Body of pancreas (tissue), 4 donors: ENCODE data around the gene STOX1.
"Not testable (repeated sequence)": the region's sequence is repeated elsewhere in the genome, so short reads cannot be mapped to it uniquely, and the experiment has no call there.

Experiments
- CTCF ChIP-seq, 7 experiments: fragments of 450-650 bp in 4 of 7; fragments of 200-600 bp in 3 of 7; sonication (generic) in 3 of 7; IDR thresholded peaks; one replicate each; pipeline ENCODE4 v1.5.1; 2016 to 2019; ENCODE audit warnings: antibody characterized with exemption in 7 of 7
- POLR2A ChIP-seq, 3 donors: fragments of 450-650 bp; IDR thresholded peaks; one replicate each; pipeline ENCODE4 v1.6.1; 2016; ENCODE audit warnings: antibody characterized with exemption in 3 of 3, mild to moderate bottlenecking in 2 of 3

DNA sequence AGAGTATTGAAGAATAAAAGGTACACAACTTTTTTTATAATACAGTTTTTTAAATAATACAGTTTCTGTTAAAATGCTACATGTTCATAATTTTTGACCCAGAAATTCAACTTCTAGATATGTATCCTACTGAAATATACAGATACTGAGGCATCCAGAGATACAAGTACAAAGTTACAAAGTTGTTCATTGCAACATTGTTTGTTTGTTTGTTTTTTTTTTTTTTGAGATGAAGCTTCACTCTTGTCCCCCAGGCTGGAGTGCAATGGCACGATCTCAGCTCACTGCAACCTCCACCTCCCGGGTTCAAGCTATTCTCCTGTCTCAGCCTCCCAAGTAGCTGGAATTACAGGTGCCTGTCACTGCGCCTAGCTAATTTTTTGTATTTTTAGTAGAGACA is 105.5 kb downstream of the STOX1 start:
- not testable (repeated sequence) for TF ChIP-seq CTCF, POLR2A (IDR thresholded peaks at IDR 0.05)
